ENCODE results near the gene F11R.
"Not testable (repeated sequence)": the region's sequence is repeated elsewhere in the genome, so short reads cannot be mapped to it uniquely, and the experiment has no call there.

Gene F11R

DNA sequence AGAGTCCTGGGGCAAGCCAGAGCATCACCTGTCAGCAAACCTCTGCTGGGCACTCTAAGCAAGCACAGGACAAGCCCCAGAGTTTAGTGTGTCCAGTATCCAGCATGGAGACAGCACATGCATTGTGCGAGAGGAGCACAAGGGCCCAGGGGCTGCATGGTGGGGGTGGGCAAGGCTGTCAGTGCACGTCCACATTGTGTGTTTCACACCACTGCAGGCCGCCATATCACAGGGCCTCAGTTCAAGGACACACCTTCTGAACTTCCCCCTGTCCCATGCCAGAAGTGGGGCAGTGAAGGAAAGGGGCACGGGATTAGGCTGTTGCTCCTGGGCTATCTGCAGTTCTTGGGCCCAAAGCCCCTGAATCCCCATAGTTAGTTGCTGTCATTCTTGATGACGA is 18.6 kb upstream of the F11R start:
- no peak for DNase-seq

DNA sequence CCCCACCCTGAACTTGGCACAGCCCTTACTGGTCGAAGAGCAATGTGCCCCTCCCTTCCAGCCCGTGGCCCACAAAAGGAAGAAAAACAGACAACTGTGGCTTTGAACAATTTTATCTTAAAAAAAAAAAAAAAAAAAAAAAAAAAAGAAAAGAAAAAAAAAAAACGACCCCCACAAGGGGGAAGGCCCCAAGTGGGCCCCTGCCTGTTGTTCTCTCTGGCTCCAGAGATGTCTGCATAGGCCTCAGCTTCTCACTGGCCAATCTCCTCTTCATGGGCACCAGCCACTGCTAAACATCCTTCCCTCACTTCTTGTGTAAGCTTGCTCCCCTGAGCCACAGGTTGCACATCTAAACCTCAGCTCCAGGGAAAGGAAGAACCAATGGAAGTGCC is 18.2 kb upstream of the F11R start:
- DNase-seq, result no peak

DNA sequence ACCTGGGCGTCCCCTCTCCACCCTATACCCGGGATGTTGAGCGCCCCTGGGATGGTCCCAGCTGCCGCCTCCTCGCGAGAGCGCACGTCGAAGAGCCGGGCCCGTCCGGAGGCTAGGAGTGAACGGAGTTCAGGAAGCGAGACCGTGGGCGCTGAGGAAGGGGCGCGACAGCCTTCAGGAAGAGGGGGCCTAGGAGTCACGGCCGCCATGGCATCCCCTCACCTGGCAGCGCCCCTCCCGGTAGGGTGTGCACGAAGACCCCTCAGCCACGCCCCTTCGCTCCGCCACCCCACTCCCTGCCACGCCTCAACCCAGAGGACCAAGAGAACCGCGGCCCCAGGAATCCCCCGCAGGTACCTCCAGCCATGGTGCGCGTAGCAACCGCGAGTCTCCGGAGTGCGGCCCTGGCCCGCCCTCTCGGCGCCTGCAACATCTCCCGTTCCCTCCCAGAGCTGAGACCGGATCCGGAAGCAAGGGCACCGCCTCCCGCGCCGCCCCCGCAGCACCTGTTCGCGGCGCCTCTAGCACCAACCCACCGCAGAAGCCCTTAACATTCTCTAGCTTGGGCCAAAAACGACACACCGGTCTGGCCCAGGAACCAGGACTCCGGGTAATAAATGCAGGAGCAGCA is 17.7 kb upstream of the F11R start, which contains the start of gene TSTD1:
TSTD1 (minus strand) TSS at position 442 of the 631 bp plus-strand sequence; CDS start at position 367, 75 bp downstream.
- peak; percentile 41 for DNase-seq

DNA sequence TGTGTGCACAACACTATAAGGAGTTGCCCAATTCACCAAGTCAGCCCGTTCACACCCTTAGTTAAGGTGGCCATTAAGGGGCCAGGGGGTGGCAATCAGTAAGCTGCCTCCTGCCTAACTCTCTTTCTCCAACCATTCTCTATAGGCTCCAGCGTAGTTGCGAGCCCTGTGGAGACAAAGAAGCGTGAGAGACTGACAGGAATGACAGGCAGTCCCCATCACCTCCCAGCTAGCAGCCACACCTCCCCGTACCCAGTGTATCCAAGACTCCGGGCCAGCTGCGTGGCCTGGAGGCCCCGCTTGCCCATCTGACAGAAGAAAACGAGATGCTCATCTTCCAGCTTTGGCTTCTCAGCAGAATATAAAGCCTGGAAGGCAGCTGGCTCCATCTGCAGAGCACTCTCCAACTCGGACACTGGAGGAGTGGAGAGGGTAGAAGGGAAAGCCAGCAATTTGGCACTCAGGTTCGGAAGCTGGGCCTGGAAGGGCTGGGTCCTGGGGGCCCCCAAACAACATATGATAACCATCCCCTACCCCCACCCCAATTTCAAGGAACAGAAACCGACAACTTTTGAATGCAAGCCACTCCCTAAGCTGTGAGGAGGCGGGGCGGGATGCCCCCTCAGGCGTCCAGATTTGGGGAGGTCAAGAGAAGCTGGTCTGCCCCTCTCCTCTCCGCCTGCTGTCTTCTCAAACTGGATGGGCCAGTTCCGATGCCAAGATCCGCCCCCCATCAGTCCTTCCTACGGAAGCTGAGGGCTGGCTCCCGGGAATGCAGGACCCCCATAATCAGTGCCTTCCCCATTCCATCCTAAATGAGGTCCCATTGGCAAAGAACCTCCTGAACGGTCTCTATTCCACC is 16.9 kb upstream of the F11R start:
- DNase-seq, result no peak

DNA sequence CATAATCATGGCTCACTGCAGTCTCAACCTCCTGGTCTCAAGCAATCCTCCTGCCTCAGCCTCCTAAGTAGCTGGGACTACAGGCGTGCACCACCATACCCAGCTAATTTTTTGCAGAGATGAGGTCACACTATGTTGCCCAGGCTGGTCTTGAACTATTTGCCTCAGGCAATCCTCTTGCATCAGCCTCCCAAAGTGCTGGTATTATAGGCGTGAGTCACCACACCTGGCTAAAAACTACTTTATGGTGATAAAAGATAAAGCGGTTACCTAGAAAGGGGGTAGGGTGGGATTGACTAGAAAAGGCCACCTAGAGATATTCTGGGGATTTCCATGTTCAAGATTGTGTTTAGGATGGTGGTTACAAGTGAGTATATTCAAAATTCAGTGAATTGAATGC is 12.8 kb upstream of the F11R start:
- no peak for DNase-seq

DNA sequence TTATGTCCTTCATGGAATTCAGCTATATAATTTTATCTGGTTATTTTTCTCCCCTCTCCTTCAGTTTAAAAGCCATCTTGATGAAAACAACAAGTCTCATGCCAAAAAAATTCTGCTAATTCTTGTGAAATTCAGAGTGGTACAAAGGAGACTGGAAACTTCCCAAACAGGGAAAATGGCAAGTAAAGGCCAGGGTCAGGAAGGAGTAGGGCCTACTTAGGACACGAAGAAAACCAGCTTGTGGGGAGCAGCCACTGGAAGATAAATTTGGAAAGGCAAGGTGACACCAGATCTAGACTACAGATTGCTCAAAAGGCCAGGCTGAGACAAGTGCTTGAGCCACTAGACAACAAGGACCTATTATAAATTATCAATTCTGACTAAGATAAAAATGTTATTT is 11.5 kb upstream of the F11R start:
- no peak for DNase-seq

DNA sequence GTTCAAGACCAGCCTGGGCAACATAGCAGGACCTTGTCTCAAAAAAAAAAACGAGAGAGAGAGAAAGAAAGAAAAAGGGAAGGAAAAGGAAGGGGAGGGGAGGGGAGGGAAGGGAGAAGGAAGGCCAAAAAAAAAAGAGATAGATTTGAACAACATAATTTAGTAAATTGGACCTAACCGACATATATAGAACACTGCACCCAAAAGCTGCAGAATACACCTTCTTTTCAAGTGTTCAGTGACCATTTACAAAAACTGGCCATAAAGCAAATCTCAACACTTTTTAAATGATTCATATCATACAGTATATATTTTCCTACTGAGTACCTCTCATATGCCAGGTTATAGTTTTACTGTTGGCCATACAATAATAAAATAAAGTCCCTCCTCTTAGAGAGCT is 10.9 kb upstream of the F11R start:
- no peak for DNase-seq

DNA sequence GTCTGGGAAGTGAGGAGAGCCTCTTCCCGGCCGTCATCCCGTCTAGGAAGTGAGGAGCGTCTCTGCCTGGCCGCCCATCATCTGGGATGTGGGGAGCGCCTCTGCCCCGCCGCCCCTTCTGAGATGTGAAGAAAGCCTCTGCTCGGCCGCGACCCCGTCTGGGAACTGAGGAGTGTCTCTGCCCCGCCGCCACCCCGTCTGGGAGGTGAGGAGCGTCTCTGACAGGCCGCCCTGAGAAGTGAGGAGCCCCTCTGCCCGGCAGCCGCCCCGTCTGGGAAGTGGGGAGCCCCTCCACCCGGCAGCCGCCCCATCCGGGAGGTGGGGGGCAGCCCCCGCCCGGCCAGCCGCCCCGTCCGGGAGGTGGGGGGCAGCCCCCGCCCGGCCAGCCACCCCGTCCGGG is 8.5 kb upstream of the F11R start:
- DNase-seq, result not testable (repeated sequence)

DNA sequence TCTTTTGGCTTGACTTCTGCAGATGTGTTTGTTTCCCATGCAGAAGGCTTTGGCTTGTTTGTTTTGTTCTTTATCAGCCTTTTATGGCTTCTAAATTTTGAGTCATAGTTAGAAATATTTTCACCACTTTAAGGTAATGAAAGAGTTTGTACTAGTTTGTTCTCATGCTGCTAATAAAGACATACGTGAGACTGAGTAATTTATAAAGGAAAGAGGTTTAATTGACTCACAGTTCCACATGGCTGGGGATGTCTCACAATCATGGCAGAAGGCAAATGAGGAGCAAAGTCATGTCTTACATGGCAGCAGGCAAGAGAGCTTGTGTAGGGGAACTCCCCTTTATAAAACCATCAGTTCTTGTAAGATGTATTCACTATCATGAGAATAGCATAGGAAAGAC is 6.0 kb upstream of the F11R start:
- DNase-seq, result not testable (repeated sequence)

DNA sequence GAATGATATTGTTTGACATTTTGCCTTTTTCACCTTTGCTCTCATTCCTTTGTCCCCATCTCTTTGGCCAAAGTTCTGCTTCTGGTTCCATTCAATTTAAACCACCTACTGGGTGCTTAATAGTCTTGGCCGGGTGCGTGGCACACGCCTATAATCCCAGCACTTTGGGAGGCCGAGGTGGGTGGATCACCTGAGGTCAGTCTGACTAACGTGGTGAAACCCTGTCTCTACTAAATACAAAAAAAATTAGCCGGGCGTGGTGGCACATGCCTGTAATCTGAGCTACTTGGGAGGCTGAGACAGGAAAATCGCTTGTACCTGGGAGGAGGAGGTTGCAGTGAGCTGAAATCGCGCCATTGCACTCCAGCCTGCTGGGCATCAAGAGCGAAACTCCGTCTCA is 1.5 kb upstream of the F11R start:
- DNase-seq, result not testable (repeated sequence)

DNA sequence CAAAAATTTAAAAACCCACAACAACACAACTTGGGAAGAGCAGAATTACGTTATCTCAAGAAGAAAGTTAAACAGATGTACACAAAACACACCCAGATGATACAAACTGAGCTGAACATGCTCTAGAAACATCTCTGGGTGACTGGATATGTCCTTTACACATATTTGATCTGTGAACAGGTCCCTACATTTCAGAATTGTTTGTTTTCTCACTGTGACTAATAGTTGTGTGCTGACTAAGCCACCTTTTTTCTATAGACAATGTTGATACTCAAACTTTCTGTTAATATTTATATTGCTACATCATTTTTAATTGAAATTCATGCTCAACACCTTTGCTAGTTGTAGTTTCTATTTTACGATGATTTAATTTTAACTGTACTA is 1.0 kb upstream of the F11R start:
- DNase-seq, result no peak

DNA sequence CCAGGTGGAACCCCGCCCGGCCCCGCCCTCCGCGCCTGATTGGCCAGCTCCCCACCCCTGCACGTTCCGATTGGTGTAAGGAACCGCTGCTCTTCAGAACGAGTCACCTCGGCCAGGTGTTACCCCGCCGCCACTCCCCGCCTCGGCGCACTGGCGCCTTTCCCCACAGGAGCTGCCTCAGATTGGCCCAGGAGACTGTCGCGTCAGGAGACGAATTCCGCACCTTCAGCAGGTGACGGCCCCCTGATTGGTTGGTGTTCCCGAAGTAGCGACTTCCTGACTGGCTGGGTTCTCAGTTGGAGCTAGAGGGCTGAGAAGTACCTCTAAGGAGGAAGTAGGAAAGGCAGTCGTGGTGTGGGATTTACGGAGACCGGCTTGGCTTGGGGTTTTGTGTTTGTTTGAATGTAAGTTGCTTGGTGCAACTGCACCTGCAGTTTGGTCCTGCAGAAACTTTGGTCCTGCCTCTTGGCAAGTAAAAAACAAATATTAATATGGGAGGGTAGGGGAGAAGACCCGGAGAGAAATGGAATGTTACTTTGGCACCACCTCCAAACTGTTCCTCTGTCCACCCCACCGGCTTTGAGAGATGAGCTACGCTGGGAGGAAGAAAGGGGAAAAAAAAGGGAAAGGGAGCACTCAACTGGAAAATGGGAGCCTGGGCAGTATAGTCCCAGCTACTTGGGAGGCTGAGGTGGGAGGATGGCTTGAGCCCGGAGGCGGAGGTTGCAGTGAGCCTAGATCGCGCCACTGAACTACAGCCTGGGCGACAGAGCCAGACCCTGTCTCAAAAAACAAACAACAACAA is 415 bp upstream of the F11R start:
- DNase-seq, result peak; percentile 57 to 77

DNA sequence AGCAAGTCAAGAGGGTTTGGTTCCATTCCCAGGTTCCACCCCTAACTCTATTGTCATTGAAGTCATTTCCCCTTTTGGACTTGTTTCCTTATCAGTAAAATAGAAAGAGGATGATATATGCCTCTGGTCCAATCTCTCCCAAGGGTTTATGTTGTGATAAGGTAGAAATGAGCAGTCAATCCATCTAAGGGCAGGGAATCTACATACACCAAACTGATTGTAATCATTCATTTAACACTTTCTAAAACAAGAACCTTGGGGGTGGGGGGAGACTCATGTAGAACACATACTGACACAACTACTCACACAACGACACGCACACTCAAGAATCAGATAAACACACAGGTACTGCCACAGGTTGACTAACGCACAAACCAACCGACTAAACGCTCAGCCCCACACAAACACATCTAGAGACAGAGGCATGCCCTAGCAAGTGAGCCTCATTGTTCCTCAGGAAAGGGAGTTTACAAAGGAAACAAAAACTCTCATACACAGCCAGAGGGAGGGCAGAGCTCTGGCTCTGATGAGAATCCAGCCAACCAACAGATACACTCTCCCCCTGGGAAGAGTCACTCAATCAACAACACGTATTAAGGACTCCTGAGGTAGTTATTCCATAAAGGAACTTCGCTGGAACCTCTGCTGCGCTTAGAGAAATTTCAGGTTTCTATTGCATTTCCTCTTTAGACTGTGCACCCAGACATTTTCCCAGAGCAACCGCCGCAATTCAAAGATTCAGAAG is 1.0 kb downstream of the F11R start:
- DNase-seq, result no peak

DNA sequence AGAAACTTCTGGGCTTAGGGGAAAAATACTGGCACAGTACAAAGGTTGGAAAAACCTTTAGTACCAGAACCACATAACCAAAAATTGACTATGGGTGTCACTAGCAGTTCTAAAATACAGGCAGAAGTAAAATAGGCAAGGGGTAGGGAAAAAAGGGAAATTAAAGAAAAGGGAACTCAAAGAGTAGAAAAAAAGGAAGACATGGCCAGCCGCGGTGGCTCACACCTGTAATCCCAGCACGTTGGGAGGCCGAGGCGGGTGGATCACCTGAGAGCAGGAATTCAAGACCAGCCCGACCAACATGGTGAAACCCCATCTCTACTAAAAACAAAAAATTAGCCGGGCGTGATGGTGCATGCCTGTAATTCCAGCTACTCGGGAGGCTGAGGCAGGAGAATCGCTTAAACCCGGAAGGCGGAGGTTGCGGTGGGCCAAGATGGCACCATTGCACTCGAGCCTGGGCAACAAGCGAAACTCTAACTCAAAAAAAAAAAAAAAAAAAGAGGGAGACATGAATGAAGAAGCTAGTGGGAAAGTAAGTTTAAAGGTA is 1.8 kb downstream of the F11R start:
- not testable (repeated sequence) for DNase-seq

DNA sequence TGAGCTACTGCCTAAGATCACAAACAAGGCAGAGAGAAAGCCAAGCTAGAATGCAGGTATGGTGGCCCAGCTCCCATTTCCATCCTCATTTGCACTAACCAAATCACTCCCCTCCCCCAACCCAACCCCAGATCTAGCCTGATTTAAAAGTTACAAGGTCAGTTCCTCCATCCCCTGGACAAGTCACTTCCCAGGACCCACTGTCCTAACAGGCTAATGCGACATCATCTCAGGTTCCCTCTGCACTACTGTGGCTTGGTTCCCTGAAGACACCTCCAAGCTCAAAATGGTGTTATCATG is 2.4 kb downstream of the F11R start:
- no peak for DNase-seq

DNA sequence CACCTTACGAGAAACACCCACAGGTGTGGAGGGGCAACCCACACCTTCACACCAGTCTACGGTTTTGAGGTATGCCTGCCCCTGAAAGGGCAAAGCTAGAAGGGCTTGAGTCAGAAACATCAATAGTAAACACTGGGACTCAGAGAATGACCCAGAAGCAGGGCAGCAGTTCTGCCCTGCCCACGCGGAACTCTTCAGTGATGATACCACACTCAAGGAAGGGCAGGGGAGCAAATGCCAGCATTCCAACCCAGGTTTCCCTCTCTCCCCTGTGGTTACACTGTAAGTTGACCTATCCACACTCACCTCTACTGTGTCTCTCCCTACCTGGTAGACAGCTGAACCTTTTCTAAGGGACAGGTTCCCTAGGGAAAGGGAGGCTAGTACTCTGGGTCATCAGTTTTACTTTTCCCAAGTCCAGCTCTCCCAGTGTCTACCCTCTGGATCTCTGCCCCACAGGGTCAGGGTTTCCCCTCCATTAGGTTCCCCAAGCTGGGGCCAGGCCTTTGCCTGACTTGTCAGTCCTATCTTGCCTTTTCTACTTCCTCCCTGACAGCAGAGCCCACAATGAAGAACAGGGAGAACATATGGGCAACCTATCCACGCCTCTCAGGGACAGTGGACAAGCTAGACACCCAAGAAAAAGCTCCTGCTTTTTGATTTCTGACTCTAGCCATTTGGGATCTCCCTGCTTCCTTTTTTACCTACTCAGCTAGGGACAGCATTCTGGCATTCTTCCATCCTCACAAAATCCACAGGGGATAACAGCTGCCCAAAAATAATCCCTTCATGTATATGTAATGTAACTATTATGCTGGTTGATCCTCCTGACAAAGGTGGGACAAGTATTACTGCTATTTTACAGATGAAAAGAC is 3.0 kb downstream of the F11R start:
- DNase-seq, result peak; percentile 34 to 49

DNA sequence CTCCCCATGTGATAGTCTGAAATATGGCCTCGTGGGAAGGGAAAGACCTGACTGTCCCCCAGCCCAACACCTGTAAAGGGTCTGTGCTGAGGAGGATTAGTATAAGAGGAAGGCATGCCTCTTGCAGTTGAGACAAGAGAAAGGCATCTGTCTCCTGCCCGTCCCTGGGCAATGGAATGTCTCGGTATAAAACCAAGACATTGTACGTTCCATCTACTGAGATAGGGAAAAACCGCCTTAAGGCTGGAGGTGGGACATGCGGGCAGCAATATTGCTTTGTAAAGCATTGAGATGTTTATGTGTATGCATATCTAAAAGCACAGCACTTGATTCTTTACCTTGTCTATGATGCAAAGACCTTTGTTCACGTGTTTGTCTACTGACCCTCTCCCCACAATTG is 3.8 kb downstream of the F11R start:
- DNase-seq, result not testable (repeated sequence)

DNA sequence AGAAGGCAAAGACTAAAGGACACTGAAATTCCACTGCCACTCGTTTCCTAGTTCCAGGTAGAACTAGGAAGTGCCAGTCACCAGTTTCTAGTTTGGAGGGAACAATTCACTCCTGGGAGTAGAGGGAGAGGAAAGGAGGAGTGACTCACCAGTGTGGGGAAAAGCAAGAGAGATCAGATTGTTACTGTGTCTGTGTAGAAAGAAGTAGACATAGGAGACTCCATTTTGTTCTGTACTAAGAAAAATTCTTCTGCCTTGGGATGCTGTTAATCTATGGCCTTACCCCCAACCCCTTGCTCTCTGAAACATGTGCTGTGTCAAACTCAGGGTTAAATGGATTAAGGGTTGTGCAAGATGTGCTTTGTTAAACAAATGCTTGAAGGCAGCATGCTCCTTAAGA is 4.3 kb downstream of the F11R start:
- not testable (repeated sequence) for DNase-seq

DNA sequence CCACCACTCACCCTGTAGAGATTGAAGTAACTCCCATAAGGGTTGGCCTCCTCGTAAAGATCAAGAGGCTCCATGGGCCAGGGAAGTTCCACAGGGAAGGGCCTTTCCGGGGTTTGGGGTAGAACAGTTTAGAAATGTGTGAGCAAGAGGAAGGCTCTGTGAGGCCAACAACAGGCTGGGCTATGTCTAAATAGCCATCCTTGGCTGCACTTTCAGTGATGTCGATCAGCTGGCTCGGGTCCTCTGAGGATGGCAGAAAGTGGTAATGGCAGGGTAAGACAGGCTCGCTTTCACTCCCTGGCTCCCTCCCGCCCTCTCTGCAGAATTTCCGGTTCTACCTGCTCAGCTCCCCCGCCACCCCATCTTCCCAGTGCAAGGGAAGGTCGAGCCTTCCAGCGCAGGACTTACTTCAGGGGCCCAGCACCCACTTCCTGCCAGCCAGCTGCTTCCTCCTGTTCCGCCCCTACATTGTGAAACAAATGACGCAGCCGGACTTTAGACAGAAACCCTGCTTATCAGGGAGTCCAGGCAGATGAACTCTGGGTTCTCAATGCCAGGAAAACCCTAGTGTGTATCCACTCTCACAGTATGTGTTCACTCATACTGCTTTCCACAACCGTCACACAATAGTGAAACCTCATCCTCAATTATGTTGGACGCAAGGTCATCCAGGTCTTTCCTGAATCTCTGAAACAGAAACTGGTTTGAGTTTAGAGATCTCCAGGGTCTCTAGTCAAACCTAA is 7.3 kb downstream of the F11R start:
- DNase-seq, result peak; percentile 93 to 96

DNA sequence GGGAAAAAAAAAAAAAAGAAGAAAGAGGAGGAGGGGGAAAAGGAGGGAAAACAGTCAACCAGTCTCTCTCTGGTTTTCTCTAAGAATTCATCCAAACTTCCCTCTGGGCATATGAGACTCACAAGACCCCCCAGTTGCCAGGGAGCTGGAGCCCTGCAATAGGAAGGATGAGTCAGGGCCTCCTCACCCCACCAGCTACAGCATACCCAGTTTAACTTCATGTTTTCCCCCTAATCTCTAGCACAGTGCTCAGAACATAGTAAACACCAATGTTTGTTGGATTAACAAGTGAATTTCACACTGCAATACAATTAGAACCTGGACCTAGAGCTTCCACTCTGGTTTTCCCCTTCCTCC is 7.8 kb downstream of the F11R start:
- peak in 1 of 2 donors; percentile 91 for DNase-seq

DNA sequence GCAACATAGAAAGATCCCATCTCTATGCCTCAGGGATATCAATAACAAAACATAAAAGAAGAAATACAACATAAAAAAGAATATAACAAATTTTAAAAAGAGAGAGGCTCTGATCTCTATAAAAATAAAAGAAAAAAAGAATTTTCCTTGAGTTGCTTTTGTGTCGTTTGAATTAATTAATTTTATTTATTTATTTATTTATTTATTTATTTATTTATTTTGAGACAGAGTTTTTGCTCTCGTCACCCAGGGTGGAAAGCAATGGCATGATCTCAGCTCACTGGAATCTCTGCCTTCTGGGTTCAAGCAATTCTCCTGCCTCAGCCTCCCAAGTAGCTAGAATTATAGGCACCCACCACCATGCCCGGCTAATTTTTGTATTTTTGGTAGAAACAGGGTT is 8.5 kb downstream of the F11R start:
- DNase-seq, result no peak

Measured in inflammatory macrophage treated with lipopolysaccharide for 1 hour (primary cell).